PFSK-1 (cell line): ENCODE data around the gene ANKMY1.

ENCODE experiments used
- POLR2AphosphoS5 ChIP-seq: IDR thresholded peaks from 2 replicates; pipeline ENCODE4 v1.6.1; 2012; ENCODE audit warnings: low read depth, mild to moderate bottlenecking, control low read depth, low read length, moderate library complexity
- SIN3A ChIP-seq: IDR thresholded peaks from 2 replicates; pipeline ENCODE4 v1.6.1; 2012; ENCODE audit warnings: mild to moderate bottlenecking, low read length, moderate library complexity, borderline replicate concordance; ENCODE audit not compliant: insufficient read depth
- TAF1 ChIP-seq: IDR thresholded peaks from 2 replicates; pipeline ENCODE4 v1.6.1; 2012; ENCODE audit warnings: low read length, control low read depth, borderline replicate concordance; ENCODE audit not compliant: insufficient read depth
- TF ChIP-seq, protein P1 (sequence below), 2 experiments: IDR thresholded peaks; 2 replicates each; pipeline versions ENCODE4 v1.6.1 to v1.8.0; 2011 to 2012; ENCODE audit warnings: low read depth in 2 of 2, low read length in 2 of 2, control low read depth in 1 of 2, inconsistent platforms in 1 of 2, mild to moderate bottlenecking in 1 of 2, moderate library complexity in 1 of 2; ENCODE audit not compliant: insufficient read depth in 1 of 2

DNA sequence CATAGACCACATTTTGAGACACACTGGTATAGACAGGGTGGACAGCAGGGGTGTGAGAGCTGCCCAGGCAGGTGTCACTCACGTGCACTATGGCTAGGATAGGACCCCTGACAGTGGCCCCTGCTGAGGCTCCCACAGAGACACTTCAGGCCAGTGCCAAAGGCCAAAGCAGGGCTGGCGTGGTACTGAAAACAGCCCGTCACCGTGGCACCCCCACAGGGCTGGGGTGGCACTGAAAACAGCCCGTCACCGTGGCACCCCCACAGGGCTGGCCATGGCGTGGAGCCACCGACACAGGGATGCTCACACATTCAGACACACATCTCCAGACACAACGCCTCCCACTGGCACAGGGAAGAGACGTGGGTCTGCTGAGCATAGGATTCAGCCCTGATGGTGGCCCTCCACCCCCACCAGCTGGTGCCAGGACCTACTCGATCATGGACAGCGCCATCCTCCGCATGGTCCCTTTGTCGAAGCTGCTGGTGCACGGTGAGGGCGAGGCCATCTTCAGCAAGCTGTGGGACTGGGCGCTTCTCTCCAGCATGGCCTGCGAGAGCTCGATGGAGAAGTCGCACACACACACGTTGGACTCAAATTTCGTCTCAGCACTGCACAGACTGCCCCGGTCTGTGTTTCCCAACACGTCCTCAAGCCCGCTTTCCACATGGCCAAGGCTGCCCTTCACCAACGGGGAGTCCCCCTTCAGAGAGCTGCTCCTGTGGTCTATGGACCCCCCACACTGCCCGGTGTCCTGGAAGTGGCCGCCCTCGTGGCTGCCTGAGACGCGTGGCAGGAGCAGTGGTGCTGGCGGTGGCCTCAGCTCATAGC, 34.1 kb downstream of the ANKMY1 start:
- TF ChIP-seq, protein P1, sequence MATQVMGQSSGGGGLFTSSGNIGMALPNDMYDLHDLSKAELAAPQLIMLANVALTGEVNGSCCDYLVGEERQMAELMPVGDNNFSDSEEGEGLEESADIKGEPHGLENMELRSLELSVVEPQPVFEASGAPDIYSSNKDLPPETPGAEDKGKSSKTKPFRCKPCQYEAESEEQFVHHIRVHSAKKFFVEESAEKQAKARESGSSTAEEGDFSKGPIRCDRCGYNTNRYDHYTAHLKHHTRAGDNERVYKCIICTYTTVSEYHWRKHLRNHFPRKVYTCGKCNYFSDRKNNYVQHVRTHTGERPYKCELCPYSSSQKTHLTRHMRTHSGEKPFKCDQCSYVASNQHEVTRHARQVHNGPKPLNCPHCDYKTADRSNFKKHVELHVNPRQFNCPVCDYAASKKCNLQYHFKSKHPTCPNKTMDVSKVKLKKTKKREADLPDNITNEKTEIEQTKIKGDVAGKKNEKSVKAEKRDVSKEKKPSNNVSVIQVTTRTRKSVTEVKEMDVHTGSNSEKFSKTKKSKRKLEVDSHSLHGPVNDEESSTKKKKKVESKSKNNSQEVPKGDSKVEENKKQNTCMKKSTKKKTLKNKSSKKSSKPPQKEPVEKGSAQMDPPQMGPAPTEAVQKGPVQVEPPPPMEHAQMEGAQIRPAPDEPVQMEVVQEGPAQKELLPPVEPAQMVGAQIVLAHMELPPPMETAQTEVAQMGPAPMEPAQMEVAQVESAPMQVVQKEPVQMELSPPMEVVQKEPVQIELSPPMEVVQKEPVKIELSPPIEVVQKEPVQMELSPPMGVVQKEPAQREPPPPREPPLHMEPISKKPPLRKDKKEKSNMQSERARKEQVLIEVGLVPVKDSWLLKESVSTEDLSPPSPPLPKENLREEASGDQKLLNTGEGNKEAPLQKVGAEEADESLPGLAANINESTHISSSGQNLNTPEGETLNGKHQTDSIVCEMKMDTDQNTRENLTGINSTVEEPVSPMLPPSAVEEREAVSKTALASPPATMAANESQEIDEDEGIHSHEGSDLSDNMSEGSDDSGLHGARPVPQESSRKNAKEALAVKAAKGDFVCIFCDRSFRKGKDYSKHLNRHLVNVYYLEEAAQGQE (IDR thresholded peaks at IDR 0.05; ENCODE audit: insufficient read depth in 1 of 2, low read depth in 2 of 2, low read length in 2 of 2), result no peak
- TF ChIP-seq SIN3A (no peak), POLR2AphosphoS5 (no peak), TAF1 (no peak)
